GM08714 (cell line): ENCODE results near the gene ABCA1.

ENCODE experiments used
- H3K4me3 ChIP-seq: fragments of 200-500 bp; sonication (Bioruptor generic); 2 replicates; pipeline ENCODE4 v1.5.1; 2014; ENCODE audit warnings: mild to moderate bottlenecking, low read length, inconsistent platforms
- ZNF274 ChIP-seq: IDR thresholded peaks from 2 replicates; pipeline ENCODE4 v1.6.1; 2012; ENCODE audit warnings: mild to moderate bottlenecking, low read depth, low read length

Gene ABCA1

DNA sequence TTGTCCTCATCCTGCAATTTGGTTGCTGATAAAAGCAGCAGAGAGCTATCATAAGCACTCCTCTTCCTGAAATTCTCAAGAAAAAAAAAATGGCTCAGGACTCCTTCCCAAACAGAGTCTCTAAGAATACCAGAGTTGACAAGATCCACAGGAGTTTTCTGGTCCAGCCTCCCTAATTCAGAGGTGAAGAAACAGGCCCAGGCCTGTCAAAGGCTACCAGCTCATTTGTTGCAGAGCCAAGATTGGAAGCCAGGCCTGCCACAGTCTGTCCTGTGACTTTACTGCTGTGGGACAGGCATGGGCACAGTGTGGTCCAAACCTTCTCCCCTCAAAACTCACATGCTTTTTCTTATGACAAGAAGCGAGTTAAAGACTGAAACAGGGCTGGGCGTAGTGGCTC is 122.5 kb downstream of the ABCA1 start:
- H3K4me3 ChIP-seq: no peak overlapping the region

DNA sequence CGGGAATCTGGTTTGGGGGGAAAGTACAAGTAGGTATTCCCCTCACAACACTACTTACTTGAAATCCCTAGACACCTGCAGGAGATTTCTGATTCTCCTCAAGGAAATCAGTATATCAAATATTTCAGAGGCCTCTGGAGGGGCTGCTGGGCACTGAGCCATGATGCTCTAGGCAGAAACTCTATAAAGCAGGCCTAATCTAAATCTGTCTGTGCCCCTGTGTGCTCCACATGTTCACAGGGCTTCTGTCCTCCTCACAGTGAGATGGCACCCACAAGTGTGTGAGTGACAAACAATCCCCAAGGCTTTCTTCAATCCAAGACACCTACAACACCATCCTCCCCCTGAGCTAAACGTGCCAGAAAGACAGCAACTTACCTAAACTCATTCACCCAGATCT is 125.0 kb downstream of the ABCA1 start:
- H3K4me3 ChIP-seq: no peak overlapping the region
- TF ChIP-seq ZNF274: no peak

More for the DNA sequence above, 122.5 kb downstream of the ABCA1 start:
- TF ChIP-seq ZNF274: no peak

DNA sequence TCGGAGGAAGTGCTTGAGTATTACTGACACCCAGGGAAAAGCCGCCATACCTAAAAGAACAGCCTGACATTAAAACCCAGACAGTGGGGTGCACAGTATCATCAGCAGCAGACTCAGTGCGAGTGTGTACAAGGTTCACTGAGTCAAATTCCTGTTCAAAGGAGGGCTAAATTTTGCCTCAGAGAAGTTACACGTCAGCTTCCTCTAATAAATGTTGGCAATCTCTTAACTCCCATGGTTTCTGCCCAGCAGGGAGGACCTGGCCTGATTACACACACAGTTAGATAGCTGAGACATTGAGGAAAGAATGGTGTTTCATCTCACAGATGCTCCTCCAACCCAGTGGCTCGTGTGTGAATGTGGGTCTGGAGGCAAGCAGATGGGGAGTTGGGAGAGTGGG is 125.8 kb downstream of the ABCA1 start:
- no peak for TF ChIP-seq ZNF274
- H3K4me3 ChIP-seq: no peak overlapping the region

DNA sequence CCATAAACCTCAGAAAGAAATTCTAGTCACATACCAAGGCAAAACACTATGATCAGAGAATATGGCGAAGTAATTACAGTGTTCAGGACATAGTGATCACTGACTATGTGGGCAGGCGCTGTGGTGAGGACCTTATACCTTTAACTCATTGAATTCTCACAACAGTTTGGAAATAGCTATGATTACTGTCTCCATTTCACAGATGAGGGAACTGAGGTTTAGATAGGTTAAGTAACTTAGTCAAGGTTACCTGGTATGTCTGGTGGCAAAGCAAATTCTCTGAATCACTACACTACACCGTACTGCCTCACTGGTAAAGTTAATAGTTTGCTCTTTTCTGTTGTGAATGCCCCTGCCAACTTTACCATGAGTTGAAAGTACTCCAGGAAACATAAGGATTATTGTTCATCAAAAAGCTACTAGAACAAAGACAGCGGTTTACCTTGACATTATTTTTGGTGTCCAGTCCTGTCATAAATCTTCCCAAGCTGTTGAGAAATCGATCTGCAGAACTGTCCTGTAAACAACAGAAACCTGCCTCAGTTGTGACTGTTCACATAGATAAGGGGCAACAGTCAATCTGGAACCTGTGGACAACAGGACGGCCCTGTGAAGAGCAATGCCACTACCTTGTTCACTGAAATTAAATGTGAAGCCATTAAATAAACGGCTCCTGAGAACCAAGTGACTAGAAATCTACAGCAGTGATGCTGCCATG is 127.7 kb downstream of the ABCA1 start:
- no peak overlapping the region for H3K4me3 ChIP-seq
- no peak for TF ChIP-seq ZNF274

DNA sequence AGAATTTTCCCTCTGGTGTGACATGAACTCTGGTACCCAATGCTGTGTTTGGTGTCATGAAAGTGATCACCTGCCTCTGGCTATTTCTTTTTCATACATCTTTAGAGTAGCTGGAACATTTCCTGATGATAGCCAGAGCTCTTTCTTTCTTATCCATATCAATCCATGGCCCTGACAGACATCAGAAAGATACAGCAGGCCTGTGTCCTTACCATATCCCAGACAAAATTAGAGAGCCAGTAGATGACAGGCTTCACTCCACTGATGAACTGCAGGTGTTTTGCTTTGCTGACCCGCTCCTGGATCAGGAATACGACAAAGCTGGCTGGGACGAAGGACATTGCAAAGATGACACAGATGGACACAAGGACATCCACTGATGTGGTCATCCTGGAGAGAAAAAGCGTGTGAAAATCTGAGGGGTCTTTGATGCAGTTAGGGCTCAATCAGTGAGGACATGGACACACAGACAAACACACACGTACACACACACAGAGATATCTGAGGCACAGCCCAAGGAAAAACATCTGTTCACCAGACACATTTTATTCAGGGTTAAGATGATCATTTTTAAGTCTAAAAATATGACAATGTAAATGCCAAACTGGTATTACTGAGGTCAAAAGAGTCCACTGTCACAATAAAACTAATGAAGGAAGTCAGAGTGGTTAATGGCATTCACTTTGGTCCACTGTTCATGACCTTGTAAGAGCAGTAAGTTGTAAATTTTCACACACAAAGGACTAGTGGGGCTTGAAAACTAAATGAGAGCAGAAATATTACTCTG is 129.6 kb downstream of the ABCA1 start:
- no peak for TF ChIP-seq ZNF274
- H3K4me3 ChIP-seq: no peak overlapping the region

DNA sequence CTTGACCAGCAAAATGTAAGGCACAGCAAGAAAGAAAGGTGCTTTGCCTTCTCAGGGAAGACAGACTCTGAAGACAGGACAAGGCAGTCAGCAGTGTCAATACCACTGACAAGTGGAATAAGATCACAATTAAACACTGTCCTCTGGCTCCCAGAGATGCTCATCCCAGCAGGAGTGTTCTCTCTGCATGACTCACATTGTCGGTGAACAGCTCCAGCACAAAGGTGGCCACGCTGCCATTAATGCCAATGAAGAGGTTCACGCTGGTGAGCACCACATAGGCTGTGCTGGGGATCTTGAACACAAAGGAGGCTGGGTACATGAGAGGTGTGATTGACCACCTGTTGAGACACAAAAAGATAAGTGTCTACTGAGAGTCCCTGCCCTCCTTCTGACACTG is 132.1 kb downstream of the ABCA1 start:
- TF ChIP-seq ZNF274: no peak
- no peak overlapping the region for H3K4me3 ChIP-seq

DNA sequence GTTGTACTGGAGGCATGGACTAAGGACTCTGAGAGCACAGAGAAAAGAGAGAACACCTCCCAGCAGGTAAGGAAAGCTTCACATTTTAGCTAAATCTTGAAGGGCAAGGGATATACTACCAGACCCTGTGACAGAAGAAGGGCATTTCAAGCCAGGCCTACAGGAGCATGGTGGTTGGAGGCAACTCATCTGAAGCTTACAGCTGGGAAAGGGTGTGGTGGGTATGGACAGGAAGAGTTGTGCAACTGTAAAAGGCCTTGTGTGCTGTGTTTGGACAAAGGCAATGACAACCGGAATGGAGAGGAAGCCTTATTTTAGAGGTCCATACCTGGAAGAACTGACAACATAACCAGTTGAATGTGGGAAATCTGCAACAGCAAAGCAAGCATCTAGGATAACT is 132.9 kb downstream of the ABCA1 start:
- no peak for TF ChIP-seq ZNF274

DNA sequence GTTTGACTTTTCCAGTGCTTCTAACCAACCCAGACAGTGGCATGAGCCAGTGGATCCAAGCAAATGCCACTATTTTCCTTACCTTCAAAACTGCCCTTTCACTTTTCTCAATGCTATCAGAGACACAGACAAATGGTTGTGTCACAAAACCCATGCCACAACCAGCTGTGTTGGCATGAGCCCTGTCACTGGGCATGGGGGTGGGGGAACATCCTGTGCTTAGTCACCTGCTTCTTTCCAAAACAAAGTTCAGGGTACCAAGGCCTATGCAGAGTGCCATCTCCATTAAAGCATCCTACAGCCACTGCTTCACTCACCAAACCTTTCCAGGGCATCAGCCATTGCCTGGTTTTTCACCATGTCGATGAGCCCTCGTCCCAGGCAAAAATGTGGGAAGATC is 133.9 kb downstream of the ABCA1 start:
- no peak for TF ChIP-seq ZNF274
- no peak overlapping the region for H3K4me3 ChIP-seq

More for the DNA sequence above, 132.9 kb downstream of the ABCA1 start:
- no peak overlapping the region for H3K4me3 ChIP-seq

DNA sequence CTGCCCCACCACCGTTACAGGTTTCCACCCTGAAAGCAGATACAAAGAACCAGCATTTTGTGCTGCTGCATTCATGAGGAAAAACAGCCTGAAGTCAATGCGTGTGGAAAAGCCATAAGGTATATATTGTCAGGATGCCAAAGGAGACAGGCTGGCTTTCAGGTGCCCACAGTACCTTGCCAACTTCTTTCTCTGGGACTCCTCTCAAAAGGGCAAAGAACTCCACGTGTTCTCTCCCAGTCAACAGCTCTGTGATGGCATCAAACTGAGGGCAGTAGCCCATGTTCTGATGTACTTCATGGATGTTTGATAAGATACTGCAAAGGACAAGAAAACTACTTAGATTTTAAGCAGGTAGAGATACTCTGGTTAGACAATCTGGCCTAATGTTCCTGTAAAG is 139.7 kb downstream of the ABCA1 start:
- TF ChIP-seq ZNF274: no peak
- no peak overlapping the region for H3K4me3 ChIP-seq

DNA sequence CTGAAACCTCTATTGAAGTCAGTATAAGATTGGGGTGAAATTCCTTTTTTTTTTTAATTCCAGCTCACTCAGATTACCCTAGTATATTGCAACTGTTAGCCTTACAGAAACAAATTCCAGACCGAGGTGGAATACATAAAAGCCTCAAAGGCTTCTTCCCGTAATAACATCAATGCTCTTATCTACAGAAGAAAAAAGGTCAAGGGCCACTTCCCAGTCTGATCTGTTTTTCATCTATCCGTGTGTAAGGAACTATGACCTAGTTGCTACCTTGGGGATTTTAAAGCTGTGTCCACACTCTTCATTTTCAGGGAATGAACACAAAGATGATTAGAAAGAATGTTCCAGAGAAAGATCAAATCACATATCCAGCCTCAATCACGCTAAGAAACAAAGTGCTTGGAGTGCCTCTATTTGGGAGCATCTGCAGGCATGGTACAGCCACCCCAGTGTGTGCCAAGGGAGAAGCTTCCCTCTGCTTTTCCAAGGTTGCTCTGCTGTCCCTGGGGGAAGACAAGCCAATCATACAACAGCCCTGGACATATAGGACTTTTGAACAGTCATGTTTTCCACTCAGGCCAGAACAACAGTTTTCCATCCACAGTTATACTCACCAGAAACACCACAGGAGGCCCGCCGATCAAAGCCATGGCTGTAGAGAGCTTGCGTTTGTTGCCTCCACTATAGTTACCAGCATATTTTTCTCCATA is 140.5 kb downstream of the ABCA1 start:
- no peak overlapping the region for H3K4me3 ChIP-seq
- TF ChIP-seq ZNF274: no peak

DNA sequence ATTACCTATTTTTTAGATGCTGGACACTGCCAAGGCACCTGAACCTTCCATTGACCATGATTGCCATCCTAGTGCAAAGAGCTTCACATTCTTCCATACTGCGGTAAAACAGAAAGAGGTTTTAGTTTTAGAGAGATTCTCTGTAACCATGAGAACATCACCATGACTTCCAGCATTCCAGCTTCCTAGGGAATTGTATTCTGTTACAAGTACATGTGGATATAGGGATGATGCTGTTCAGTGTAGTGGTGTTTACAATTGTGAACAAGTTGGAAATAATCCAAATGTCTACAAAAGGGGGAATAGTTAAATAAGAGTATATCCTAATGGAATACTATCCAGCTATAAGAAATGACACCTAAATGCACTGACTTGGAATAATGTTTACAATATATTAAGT is 141.7 kb downstream of the ABCA1 start:
- no peak overlapping the region for H3K4me3 ChIP-seq
- no peak for TF ChIP-seq ZNF274

DNA sequence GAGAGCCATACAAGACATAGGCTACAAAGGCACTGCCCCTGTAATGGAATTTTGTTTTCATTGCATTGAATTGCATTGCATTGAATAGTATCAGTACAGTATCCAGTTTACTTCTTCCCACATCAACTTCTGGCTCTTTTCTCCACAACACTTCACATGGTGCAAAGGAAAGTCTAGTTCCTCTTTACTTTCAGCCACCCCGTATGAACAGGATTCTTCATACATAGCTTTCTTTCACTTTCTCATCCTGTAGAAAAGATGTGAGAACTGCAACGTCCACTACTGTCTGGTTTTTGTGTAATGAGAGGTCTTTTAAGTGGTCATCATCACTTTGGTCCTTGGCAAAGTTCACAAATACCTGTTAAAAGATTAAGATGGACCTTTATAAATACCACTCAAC is 143.9 kb downstream of the ABCA1 start:
- H3K4me3 ChIP-seq: no peak overlapping the region
- no peak for TF ChIP-seq ZNF274

DNA sequence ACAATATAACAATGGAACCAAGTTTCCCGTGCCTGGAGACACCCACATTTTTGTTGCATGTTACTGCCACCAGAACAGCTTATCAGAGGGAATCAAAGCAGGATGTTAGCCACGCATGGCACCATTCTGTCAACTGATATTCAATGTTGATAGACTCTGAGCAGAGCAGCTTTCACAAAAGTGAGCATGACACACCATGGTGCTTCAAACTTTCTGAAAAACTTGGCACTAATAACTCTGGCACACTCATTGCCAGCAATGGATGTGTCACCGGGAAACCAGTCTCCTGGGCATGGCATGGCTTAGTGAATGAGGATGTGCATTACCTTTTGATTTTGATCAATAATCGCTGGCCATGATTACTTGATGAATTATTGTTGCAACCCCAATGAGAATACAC is 144.4 kb downstream of the ABCA1 start:
- TF ChIP-seq ZNF274: no peak
- H3K4me3 ChIP-seq: no peak overlapping the region

DNA sequence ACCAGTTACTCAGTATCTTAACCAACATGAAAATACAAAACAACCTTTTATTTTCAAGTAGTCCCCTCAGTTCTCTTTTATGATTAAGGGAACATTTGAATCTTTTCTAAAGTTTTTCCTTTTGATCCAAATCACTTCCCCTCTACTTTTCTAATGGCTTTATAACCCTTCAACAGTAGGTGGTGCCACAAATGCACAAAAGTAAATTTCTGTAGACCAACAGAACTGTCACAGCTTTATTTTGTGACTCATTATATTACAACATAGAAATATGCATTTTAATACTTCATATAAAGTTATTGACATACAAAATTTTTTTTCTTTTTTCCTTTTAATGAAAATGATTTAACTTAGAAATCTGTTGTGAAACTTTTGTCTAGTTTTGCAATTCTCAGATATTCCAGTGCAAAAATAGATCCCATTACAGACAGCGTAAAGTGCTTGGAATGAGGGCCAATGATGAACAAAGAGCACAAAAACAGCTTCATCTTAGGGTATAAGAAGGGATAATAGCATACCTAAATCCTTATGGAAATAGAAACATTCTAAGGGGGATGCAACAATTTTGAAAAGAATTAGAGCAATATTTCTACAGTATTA is 147.1 kb downstream of the ABCA1 start:
- TF ChIP-seq ZNF274: no peak
- H3K4me3 ChIP-seq: no peak overlapping the region
